GM13976 (cell line): ENCODE measurements around the gene VCL.

ENCODE experiments used
- DNase-seq: peaks from one replicate; pipeline ENCODE4 v3.0.0; 2012; ENCODE audit warnings: low spot score
- CTCF ChIP-seq: IDR thresholded peaks from 2 replicates; pipeline ENCODE4 v1.5.1; 2012; ENCODE audit warnings: borderline replicate concordance, mild to moderate bottlenecking; ENCODE audit not compliant: insufficient read depth; ENCODE audit errors: extremely low read depth, missing control alignments, control extremely low read depth
- in situ Hi-C: fragments of 300-500 bp; cut with MboI; formaldehyde crosslinking; loops from one replicate; pipeline ENCODE4 v1.12.0; 2022; ENCODE audit warnings: low sequenced_read_pairs, mixed read lengths, inconsistent platforms; ENCODE audit not compliant: unreplicated experiment

The VCL gene

GRCh38 chr10:73983096-73984047 lies 14.5 kb upstream of the VCL start:
- in situ Hi-C loops = no loop called here
- DNase-seq = no peak
- no peak for TF ChIP-seq CTCF

GRCh38 chr10:73989594-73990150 lies 8.2 kb upstream of the VCL start:
- no peak for DNase-seq
- in situ Hi-C loops = no loop called here
- TF ChIP-seq CTCF = no peak

- DNase-seq = no peak
- in situ Hi-C loops = no loop called here
- no peak for TF ChIP-seq CTCF
Observed at GRCh38 chr10:73991203-73991883, 6.6 kb upstream of the VCL start.

- TF ChIP-seq CTCF = no peak
- in situ Hi-C loops = no loop called here
- DNase-seq = peak; percentile 80
Observed at GRCh38 chr10:73991884-73992245, 6.1 kb upstream of the VCL start.

- in situ Hi-C loops = no loop called here
- DNase-seq = no peak
- no peak for TF ChIP-seq CTCF
Observed at GRCh38 chr10:73992899-73993788, 4.8 kb upstream of the VCL start.

- TF ChIP-seq CTCF = no peak
- DNase-seq = no peak
- in situ Hi-C loops = no loop called here
Observed at GRCh38 chr10:73995035-73995358, 2.9 kb upstream of the VCL start.
